Natural killer cell treated with Interleukin-12 subunit alpha and Interleukin-12 subunit beta and Interleukin-15 and Interleukin-18, amount 100 ng/mL, for 72 hours (primary cell): ENCODE measurements around the gene PPP2R5D. TPM values are rescaled to one million over a fixed set of nuclear protein-coding genes. Genes with fewer than 3 reads are reported as not detected.
"Not testable (repeated sequence)": the region's sequence is repeated elsewhere in the genome, so short reads cannot be mapped to it uniquely, and the experiment has no call there.

Experiments used
- ATAC-seq, 2 donors: fragments of 150-1000 bp; cut with Tn5 transposase in 1 of 2; sonication (Bioruptor Pico), chemical (Tn5 transposase) in 1 of 2; 2 replicates each; pipeline ENCODE4 v1.10.0; 2021
- DNase-seq: peaks from one replicate; pipeline ENCODE4 v3.0.0; 2022; ENCODE audit warnings: low spot score
- H3K27ac Mint-ChIP-seq, 2 donors: 1 replicate in 1 of 2; 2 replicates in 1 of 2; pipeline ENCODE4 v1.8.0; 2022; ENCODE audit warnings: mixed read lengths in 2 of 2, mild to moderate bottlenecking in 1 of 2, moderate library complexity in 1 of 2
- H3K27me3 Mint-ChIP-seq, 2 donors: 1 replicate in 1 of 2; 2 replicates in 1 of 2; pipeline ENCODE4 v1.8.0; 2022; ENCODE audit warnings: mixed read lengths in 2 of 2
- H3K36me3 Mint-ChIP-seq: one replicate; pipeline ENCODE4 v1.8.0; 2022; ENCODE audit warnings: mixed read lengths
- H3K4me1 Mint-ChIP-seq, 2 donors: 1 replicate in 1 of 2; 2 replicates in 1 of 2; pipeline ENCODE4 v1.8.0; 2022; ENCODE audit warnings: low read depth in 2 of 2, mixed read lengths in 2 of 2, mild to moderate bottlenecking in 1 of 2
- H3K4me3 Mint-ChIP-seq: one replicate; pipeline ENCODE4 v1.8.0; 2022; ENCODE audit warnings: mixed read lengths
- H3K9me3 Mint-ChIP-seq: 2 replicates; pipeline ENCODE4 v1.8.0; 2022; ENCODE audit warnings: mixed read lengths
- total RNA-seq, 2 donors: library from RNA; stranded (reverse); gene quantifications; one replicate each; pipeline ENCODE4 v1.2.3, GENCODE V29; 2022

PPP2R5D gene
- total RNA-seq, 2 donors from 2014 or later: 38.9 to 47.8 TPM

- DNase-seq (no peak), ATAC-seq (no peak)
- Mint-ChIP-seq H3K27ac (no peak overlapping the region), H3K36me3 (peaks cover 8% of the 10 kb centered on the region), H3K4me1 (peaks cover 33 to 38% of the 10 kb centered on the region in 2 donors), H3K4me3 (no peak overlapping the region), H3K27me3 (no peaks in the 10 kb centered on the region), H3K9me3 (no peaks in the 10 kb centered on the region)
These were observed 5.6 kb downstream of the PPP2R5D start for GRCh38 chr6:42989923-42990322.

GRCh38 chr6:42993445-42993844 lies 9.1 kb downstream of the PPP2R5D start:
- ATAC-seq (no peak), DNase-seq (no peak)
- Mint-ChIP-seq H3K27ac (no peak overlapping the region), H3K4me3 (no peak overlapping the region), H3K27me3 (no peaks in the 10 kb centered on the region), H3K9me3 (no peaks in the 10 kb centered on the region), H3K36me3 (peaks cover 4% of the 10 kb centered on the region), H3K4me1 (peaks cover 2 to 9% of the 10 kb centered on the region in 2 donors)

DNA sequence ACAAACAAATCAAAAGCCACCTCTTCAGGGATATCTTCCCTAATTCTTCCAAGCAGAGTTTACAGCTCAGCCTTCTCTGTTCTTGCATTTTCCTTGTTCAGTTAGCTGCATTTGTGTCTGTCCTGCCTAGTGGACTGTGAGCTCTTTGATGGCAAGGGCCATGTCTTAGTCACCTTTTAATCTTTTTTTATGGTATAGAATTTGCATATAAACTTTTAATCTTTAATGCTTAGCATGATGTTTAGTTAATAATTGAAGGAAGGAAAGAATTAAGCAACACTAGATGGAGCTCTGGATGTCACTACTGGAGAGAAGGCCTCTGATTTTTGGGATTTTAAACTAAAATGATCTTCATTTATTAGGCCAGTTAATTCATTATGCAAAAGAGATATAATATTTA lies 12.1 kb downstream of the PPP2R5D start:
- Mint-ChIP-seq H3K27ac (no peak overlapping the region), H3K4me3 (no peak overlapping the region), H3K9me3 (no peaks in the 10 kb centered on the region), H3K27me3 (no peaks in the 10 kb centered on the region), H3K36me3 (peaks cover 4% of the 10 kb centered on the region), H3K4me1 (peaks cover 0 to 6% of the 10 kb centered on the region in 2 donors)
- ATAC-seq (no peak), DNase-seq (no peak)

- not testable (repeated sequence) for H3K27me3 Mint-ChIP-seq, H3K36me3 Mint-ChIP-seq, ATAC-seq
These were observed 13.8 kb downstream of the PPP2R5D start for GRCh38 chr6:42998205-42998604.

DNA sequence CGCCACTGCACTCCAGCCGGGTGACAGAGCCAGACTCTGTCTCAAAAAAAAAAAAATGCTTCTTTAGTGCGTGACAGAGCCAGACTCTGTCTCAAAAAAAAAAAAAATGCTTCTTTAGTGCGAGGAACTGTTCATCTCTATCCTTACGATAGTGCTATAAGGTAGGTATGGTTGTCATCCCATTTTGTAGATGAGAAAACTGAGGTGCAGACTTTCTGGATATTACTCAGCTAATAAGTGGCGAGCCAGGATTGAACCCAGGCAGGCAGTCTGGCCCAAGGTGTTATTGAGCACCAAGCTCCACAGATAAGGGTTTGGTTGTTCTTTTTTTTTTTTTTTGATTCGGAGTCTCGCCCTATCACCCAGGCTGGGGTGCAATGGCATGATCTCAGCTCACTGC lies 17.5 kb downstream of the PPP2R5D start:
- ATAC-seq (no peak), DNase-seq (no peak)
- H3K27ac Mint-ChIP-seq: no peak overlapping the region
- H3K27me3 Mint-ChIP-seq: no peaks in the 10 kb centered on the region
- no peaks in the 10 kb centered on the region for H3K36me3 Mint-ChIP-seq
- H3K9me3 Mint-ChIP-seq: no peaks in the 10 kb centered on the region
- H3K4me1 Mint-ChIP-seq: peaks cover 0 to 9% of the 10 kb centered on the region in 2 donors
- no peak overlapping the region for H3K4me3 Mint-ChIP-seq

More at GRCh38 chr6:42998205-42998604, 13.8 kb downstream of the PPP2R5D start:
- H3K9me3 Mint-ChIP-seq, H3K4me1 Mint-ChIP-seq, DNase-seq, H3K4me3 Mint-ChIP-seq, H3K27ac Mint-ChIP-seq: not testable (repeated sequence)

DNA sequence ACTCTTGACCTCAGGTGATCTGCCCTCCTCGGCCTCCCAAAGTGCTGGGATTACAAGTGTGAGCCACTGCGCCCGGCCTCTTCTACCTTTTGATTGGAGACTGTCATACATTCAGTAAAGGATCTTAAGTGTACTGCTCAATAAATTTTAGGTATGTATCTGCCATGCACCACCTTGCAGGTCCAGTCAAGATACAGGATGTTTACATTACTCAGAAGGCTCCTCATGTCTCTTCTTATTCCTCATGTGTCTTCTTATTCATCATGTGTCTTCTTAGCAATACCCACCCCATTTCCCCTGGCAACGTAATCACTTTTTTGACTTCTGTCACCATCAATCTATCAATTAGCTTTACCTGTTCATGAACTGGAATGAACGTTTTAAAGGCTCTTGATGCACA lies 21.5 kb downstream of the PPP2R5D start:
- Mint-ChIP-seq H3K27me3 (no peaks in the 10 kb centered on the region), H3K36me3 (no peaks in the 10 kb centered on the region), H3K4me3 (no peak overlapping the region), H3K4me1 (peaks cover 0 to 10% of the 10 kb centered on the region in 2 donors), H3K9me3 (no peaks in the 10 kb centered on the region), H3K27ac (no peak overlapping the region)
- no peak for ATAC-seq
- no peak for DNase-seq

DNA sequence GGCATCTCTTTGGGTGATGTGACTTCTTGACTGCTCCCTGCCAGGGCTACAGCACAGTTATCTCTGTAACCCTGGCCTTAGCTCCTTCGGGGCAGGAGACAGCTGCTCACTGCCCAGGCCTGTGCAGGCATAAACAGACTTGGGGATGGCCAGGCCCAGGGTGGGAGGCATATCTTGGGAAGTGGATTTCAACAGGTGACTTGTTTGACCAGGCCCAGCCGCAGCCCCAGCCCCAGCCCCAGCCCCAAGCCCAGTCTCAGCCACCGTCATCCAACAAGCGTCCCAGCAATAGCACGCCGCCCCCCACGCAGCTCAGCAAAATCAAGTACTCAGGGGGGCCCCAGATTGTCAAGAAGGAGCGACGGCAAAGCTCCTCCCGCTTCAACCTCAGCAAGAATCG lies 21.9 kb downstream of the PPP2R5D start:
- ATAC-seq: no peak
- no peaks in the 10 kb centered on the region for H3K36me3 Mint-ChIP-seq
- no peaks in the 10 kb centered on the region for H3K9me3 Mint-ChIP-seq
- no peaks in the 10 kb centered on the region for H3K27me3 Mint-ChIP-seq
- no peak for DNase-seq
- H3K27ac Mint-ChIP-seq: no peak overlapping the region
- peaks cover 0 to 9% of the 10 kb centered on the region in 2 donors for H3K4me1 Mint-ChIP-seq
- H3K4me3 Mint-ChIP-seq: no peak overlapping the region

DNA sequence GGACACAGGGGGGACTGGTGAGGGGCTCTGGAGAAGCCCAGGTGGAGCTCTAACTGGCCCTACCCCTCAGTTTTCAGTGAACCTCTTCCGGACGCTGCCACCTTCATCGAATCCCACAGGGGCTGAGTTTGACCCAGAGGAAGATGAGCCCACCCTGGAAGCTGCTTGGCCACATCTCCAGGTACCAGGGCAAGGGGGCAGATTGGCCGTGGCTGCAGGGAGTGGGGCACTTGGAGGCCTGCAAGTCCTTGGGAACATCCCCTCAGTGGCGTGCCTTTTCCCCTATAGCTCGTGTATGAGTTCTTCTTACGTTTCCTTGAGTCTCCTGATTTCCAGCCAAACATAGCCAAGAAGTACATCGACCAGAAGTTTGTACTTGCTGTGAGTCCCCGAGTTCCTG lies 22.8 kb downstream of the PPP2R5D start:
- H3K27me3 Mint-ChIP-seq: no peaks in the 10 kb centered on the region
- DNase-seq: no peak
- ATAC-seq: no peak
- H3K27ac Mint-ChIP-seq: no peak overlapping the region
- H3K9me3 Mint-ChIP-seq: no peaks in the 10 kb centered on the region
- no peaks in the 10 kb centered on the region for H3K36me3 Mint-ChIP-seq
- no peak overlapping the region for H3K4me3 Mint-ChIP-seq
- H3K4me1 Mint-ChIP-seq: peaks cover 9 to 16% of the 10 kb centered on the region in 2 donors

- peaks cover 29 to 35% of the 10 kb centered on the region in 2 donors for H3K4me1 Mint-ChIP-seq
- H3K9me3 Mint-ChIP-seq: no peaks in the 10 kb centered on the region
- DNase-seq: no peak
- no peaks in the 10 kb centered on the region for H3K36me3 Mint-ChIP-seq
- ATAC-seq: no peak
- H3K4me3 Mint-ChIP-seq: no peak overlapping the region
- no peak overlapping the region for H3K27ac Mint-ChIP-seq
- H3K27me3 Mint-ChIP-seq: no peaks in the 10 kb centered on the region
These were observed 24.8 kb downstream of the PPP2R5D start for GRCh38 chr6:43009124-43009523.

GRCh38 chr6:43011207-43011606 lies 26.8 kb downstream of the PPP2R5D start:
- no peak for DNase-seq
- no peaks in the 10 kb centered on the region for H3K27me3 Mint-ChIP-seq
- peak overlapping the region in 1 of 2 donors; percentile 94 for H3K27ac Mint-ChIP-seq
- H3K4me1 Mint-ChIP-seq: peaks cover 42 to 45% of the 10 kb centered on the region in 2 donors
- no peak for ATAC-seq
- H3K9me3 Mint-ChIP-seq: no peaks in the 10 kb centered on the region
- no peak overlapping the region for H3K4me3 Mint-ChIP-seq
- H3K36me3 Mint-ChIP-seq: no peaks in the 10 kb centered on the region

DNA sequence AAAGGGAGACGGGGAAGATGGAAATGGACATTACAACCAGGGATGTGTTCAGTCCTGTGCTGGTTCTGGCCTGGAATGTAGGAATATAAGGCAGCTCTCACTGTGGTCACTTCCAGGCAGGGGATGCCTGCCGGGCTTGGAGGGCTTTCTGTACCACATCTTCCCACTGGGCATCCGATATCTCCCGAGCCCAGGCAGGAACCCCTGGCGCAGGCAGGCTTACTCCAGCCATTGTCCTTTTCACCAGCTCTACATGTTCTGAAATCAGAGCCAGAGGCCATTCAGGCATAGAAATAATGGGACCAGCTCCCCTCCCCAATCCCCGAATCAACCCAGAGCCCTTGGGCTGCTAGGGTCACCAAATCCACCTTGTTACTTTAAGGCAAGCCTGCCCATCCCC lies 28.0 kb downstream of the PPP2R5D start:
- Mint-ChIP-seq H3K36me3 (no peaks in the 10 kb centered on the region), H3K9me3 (no peaks in the 10 kb centered on the region), H3K4me3 (peak overlapping the region; percentile 92), H3K27me3 (no peaks in the 10 kb centered on the region), H3K4me1 (peaks cover 43 to 46% of the 10 kb centered on the region in 2 donors), H3K27ac (peak overlapping the region; percentile 94 to 95)
- no peak for ATAC-seq
- no peak for DNase-seq

DNA sequence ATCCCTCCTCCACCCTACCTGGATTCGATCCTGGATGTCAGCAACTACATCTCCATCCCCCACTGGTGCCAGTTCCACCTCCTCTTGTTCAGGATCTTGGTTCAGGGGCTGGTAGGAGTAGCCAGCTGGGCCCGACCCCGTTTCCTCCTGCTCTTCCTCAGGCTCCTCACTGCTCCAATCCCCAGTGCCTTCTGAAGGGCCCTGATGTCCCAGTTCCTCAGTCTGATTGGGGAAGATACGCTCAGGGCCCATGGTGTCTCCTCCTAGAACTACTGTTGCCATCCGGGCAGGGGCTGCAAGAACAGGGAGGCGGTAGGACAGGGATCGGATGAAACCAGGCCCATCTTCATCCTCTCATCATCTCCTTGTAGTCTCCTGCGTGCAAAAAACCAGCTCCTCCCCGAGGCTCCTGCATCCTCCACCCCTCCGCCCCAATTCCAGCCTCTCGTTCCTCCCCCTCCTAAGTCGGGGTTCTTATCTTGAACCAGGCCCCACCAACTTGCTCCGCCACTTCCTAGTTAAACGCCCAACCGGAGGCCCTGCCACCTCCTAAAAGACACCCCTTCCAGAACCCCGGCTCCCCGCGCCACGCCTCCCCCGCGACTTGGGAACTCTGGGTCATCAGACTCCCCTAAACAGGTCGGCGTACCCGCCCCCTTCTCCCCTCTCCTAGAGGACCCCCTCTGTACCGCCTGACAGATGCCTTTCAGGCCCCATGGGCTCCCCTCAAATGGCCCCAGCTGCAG lies 28.9 kb downstream of the PPP2R5D start:
- DNase-seq (no peak), ATAC-seq (no peak)
- H3K4me1 Mint-ChIP-seq: peaks cover 43 to 53% of the 10 kb centered on the region in 2 donors
- no peaks in the 10 kb centered on the region for H3K9me3 Mint-ChIP-seq
- no peaks in the 10 kb centered on the region for H3K36me3 Mint-ChIP-seq
- peak overlapping the region; percentile 92 for H3K4me3 Mint-ChIP-seq
- peak overlapping the region; percentile 94 to 95 for H3K27ac Mint-ChIP-seq
- no peaks in the 10 kb centered on the region for H3K27me3 Mint-ChIP-seq

DNA sequence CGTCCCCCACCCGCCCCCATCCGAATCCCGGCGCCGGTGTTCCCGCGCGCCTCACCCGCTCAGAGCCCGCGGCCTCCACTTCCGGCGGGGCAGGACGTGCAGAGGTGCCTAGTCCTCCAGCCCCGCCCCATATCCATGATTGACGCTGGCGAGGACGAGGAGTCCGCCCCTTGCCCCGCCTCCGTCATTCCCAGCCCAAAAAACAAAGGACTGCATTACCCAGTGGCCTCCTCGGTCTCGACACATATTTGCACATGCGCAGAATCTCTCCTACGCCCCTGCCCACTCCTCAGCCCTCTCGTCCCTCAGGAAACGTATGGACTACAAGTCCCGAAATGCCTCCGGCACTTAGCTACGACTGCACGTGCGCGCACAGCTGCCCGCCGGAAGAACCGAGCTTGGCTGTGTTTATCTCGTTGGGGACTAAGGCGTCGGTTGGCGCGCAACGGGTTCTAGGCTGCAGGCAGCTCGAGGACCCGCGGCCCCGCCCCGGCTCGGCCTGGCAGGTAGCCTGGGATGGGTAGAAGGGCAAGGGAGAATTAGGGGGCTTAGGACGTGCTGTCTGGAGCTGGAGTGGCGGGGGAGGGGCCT lies 29.6 kb downstream of the PPP2R5D start, which contains the start of the genes KLHDC3 and MEA1:
Gene KLHDC3, plus strand, starts transcription at position 407 of the 591 bp plus-strand sequence. CDS start 2,944 bp downstream, outside the sequence.
Gene MEA1, minus strand, starts transcription at position 104 of the 591 bp plus-strand sequence. CDS start 133 bp downstream, outside the sequence.
- Mint-ChIP-seq H3K9me3 (no peaks in the 10 kb centered on the region), H3K27me3 (no peaks in the 10 kb centered on the region), H3K4me3 (peak within 1 kb of the TSS; percentile 92), H3K4me1 (peaks cover 43 to 53% of the 10 kb centered on the region in 2 donors), H3K36me3 (peaks cover under 1% of the 10 kb centered on the region), H3K27ac (peak within 1 kb of the TSS; percentile 94 to 95)
- ATAC-seq (peak; percentile 98 to 99), DNase-seq (peak; percentile 99)

- peaks cover 5% of the 10 kb centered on the region for H3K36me3 Mint-ChIP-seq
- H3K27ac Mint-ChIP-seq: peak overlapping the region; percentile 94 to 95
- ATAC-seq: no peak
- no peaks in the 10 kb centered on the region for H3K9me3 Mint-ChIP-seq
- no peaks in the 10 kb centered on the region for H3K27me3 Mint-ChIP-seq
- H3K4me3 Mint-ChIP-seq: peak overlapping the region; percentile 92
- peaks cover 43 to 56% of the 10 kb centered on the region in 2 donors for H3K4me1 Mint-ChIP-seq
- no peak for DNase-seq
These were observed 30.1 kb downstream of the PPP2R5D start for GRCh38 chr6:43014434-43014909.
